CMK (cell line): ENCODE results near the gene PRL.

Experiments used
- DNase-seq: peaks from one replicate; pipeline ENCODE4 v3.0.0-alpha.2; 2010; ENCODE audit warnings: low read depth

Gene PRL

GRCh38 chr6:22294301-22294700, 2.5 kb downstream of the PRL start:
- DNase-seq, result no peak

DNA sequence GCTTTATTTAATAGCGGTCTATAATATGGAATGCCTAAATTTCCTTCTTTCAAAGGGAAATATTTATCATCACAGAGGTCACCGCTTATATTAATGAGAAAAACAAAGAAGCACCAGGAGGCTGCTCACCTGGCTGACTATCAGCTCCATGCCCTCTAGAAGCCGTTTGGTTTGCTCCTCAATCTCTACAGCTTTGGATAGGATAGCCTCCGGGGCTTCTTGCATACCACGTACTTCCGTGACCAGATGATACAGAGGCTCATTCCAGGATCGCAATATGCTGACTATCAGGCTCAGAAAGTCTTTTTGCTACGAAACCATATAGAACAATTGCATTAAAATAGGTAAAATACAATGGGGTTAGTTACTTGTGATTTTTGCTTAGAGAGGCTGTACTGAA, 6.8 kb downstream of the PRL start:
- DNase-seq, result no peak

DNA sequence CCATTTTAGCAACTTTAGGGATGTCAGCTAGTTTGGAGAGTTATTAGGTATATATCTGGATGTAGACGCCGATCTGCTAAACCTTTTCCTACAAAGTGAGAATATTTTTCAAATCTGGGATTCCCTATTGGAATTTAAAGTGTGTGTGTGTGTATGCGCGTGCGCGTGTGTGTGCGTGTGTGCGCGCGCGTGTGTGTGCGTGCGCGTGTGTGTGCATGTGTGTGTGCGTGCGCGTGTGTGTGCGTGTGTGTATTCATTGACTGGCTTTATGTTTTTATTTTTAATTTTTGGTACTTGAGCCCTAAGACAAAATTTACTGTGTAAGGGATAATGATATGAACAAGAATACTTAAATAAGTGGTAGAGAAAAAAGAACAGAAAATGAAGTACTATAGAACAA, 8.1 kb downstream of the PRL start:
- DNase-seq, result no peak

DNA sequence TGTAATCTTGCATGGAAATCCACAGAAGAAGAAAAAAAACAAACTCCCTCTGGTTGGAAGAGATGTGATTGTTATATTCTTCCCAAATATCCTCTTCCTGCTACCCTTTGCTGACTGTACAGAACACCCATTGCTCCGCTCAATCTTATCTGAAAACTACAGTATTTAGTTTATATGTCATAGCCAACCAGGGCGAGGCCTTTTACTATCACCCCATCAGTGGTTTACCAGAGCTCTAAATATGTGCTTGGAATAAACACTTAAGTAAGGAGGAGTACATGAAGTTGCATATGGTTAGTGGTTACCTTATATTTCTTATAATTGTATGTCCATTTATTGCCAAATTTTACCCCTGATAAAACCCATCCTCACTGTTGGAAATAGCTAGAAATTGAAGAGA, 12.2 kb downstream of the PRL start:
- no peak for DNase-seq

GRCh38 chr6:22281341-22282085, 15.3 kb downstream of the PRL start:
- no peak for DNase-seq

DNA sequence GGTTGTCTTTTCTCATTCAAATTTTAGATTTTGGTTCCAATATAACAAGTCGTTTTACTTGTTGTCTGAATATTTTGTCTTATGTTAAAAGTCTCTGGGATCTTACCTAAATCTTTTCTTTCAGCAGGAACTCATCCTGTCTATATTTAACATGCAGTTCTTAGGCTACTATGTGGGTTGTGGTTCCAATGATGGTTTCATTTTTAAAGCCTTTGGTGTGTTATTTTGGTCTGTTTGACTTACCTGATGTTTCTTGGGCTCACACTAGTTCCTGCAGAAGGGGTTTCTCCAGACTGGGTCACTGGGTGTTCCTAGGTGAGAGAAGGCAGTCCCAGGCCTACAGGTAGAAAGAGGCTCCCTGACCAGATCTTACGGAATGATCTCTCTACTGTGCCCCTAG, 17.4 kb downstream of the PRL start:
- no peak for DNase-seq

DNA sequence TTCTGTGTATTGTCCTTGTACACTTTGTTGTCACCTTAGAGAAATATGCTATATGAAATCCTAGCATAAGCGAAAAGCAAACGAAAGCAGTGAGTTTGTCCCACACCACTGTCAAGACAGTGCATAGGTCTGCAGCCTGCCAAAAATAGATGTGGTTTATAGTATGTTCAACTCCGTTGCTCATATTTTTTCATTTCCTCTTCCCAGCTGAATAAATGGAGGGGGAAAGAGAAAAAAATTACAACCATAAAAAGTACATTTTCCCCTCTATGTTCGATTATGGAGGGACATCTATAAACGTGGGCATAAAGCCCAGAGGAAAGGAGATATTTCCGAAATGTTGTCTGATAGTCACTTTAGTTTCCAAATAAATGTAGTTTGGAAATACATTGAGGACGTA, 25.8 kb downstream of the PRL start:
- no peak for DNase-seq

DNA sequence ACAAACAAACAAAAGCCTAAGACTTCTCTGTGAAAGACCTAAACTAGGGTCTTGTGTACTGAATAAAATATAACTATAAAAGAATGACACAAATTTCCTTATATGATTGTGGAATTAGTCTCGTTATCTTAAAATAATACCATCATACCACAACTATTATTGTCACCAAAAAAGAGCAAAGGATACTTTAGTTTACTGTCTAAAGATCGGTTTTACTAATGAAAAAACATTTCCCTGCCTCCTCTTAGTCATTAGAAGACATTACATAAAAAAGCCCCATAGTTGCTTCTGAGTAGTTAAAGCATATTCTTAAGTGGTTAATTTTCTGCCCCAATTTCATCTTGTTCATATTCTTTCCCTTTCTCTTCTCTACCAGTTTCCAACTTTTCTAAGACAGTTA, 33.1 kb downstream of the PRL start:
- DNase-seq, result no peak

DNA sequence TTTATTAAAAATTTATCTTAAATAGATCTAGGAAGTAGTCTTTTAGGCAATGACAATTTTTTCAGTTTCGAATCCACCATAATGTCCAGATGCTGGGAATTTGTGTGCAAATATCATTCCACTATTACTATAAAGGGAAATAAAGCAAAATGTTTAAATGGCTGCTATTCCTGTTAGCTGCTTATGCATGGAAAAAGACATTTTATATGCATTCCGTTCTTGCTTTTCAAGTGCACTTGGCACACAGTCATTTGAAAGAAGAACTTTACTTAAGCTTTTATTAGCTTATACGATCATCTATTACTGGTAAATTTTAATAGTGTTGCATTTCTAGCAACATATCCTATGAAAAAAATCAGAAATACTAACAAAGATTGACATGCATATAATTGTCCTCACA, 42.0 kb downstream of the PRL start:
- no peak for DNase-seq

- no peak for DNase-seq
Measured at GRCh38 chr6:22253955-22254655, 42.7 kb downstream of the PRL start.

GRCh38 chr6:22251348-22251747, 45.5 kb downstream of the PRL start:
- no peak for DNase-seq

GRCh38 chr6:22250486-22250885, 46.4 kb downstream of the PRL start:
- no peak for DNase-seq

DNA sequence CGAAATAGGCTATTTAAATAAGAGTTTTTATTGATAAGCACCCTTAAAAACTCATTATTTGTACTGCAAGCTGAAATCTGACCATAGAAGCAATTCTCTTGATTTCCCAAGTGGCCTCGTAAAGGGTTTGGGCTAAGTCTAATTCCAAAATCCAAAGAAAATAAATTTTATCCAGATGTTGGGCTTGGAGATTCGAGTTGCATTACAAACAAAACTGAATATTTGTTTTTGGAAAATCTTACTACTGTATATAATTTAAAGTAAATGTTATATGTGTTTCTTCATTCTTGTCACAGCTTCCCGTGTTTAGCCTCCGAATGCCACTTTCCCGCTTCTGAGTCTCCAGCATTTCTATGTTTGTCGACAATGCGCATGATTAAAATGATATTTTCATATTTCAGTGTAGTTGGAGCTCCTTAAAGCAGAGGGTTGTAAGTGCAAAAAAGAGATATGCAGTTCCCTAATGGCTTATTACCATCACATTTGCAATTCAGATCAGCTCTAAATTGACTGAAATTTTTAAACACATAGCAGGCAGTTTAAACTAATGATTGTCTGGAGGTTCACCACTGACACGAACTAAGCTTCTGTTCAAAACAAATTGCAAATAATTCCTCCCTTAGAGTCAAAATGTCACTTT, 47.0 kb downstream of the PRL start:
- no peak for DNase-seq

DNA sequence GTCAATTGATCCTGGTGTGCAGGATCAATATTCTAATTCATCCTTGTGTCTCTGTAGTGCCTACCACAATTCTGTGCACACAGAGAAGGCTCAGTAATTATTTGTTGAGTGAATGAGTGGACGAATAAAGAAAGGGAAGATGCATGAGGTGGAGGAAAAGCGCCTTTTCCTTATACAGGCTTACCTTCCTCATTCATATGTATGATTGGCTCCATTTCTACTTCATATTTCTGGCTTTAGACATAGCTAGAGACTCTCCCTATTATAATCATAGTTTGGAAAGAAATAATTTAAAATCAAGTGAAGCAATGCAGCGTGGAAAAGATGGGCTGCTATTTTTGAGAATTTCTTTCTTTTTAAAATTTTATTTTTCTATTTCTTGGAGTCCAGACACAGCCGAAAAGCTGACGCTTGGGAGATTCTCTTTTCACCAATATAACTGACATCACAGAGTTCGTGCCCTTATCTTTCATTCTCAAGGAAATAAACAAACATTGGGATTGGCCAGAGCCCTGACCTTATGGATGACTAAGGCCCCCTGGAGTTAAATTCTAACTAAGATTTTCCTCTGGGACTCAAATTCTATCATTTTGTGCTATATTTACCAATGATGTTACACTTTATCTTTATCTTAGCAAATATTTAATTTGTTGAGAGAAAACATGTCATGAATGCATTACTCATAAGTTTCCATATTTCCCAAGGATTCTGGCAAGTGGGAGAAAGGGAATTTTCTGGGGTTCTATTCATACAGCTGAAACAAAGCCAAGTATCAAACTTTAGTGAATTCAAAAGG, 48.1 kb downstream of the PRL start:
- DNase-seq, result no peak

DNA sequence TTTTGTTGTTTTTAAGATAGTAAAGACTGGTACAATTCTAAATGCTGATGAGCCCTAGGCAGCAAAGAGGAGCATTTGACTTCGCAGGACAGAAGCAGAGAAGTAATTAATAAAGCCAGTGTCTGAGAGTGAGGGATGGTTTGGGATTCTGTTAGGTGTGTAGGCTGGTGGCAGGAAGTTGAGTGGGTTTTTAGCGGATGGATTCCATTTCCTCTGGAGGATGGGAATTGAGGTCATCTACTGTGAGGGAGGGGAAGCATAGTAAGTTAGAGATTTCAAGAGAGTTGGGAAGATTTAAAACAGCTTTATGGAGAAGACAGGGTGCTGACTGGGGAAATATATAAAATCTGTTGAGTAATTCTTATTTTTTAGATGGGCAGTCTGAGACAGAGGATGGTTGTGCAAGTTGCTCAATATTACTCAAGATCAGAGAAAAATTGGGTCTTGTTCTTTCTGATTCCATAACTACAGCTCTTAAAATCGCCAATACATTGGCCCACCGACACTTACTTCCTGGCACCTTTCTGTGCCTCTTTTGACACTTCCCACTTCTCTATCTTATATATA, 48.8 kb downstream of the PRL start:
- no peak for DNase-seq

- no peak for DNase-seq
Measured at GRCh38 chr6:22240025-22240424, 56.8 kb downstream of the PRL start.

DNA sequence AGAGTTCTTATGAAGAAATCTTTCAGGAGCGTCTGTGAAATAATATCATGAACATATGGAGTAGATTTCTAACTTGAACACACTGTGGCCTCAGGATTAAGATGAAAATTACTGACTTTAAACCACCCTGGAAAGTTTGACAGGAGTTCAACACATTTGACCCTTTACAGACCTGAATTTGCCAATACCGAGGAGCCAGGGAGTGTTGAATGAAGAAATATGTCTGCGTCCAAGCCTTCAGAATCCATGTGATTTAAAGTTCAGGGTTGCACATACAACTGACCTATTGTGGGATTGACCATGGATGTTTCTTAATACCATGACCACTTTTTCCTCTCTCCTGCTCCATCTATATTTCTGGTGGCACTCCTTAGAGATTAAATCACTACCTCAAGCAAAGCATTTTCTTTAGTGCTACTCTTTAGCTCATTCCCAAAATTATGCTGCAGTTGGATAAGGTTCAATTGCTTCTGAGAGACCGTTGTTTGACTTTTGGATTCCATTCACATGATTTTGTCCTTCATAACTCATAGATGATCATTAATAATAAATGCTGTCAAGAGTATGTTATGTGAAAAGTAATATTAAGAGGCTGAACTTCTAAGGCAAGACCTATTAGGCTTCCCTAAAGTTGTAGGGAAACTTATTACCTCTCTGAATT, 57.4 kb downstream of the PRL start:
- DNase-seq, result no peak

DNA sequence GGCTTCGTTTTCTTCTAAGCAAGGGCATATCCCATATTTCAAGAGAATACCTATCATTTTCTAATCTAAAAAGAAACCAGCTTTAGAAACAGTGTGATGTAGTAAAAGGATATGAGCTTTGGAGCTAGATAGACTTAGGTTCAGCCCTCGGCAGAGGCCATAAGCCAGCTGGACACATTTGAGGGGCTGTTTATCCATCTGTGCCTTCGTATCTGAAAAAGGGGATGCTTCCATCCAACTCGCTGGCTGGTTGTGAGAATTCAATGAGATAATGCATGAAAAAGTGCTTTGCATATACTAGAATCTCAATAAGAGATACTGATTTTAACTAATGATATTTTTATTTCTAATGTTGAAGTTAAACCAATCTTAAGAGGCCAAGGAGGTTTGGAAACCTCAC, 58.0 kb downstream of the PRL start:
- no peak for DNase-seq

- DNase-seq, result no peak
Measured at GRCh38 chr6:22237526-22237925, 59.3 kb downstream of the PRL start.
